ENCODE measurements around the gene BRK1.
"Not testable (repeated sequence)": the region's sequence is repeated elsewhere in the genome, so short reads cannot be mapped to it uniquely, and the experiment has no call there.

DNA sequence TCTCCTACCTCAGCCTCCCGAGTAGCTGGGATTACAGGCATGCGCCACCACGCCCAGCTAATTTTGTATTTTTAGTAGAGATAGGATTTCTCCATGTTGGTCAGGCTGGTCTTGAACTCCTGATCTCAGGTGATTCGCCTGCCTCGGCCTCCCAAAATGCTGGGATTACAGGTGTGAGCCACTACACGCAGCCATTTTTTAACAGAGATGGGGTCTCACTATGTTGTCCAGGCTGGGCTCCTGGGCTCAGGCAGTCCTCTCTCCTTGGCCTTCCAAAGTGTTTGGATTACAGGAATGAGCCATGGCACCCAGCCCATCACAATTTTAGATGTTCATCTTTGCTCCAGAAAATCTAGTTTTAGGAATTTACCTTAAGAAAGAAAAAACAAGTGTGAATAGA lies 43.1 kb downstream of the BRK1 start:
- not testable (repeated sequence) for TF ChIP-seq EZH2 (IDR thresholded peaks at IDR 0.05; ENCODE audit: borderline replicate concordance, control insufficient read depth, low read depth, low read length); BHLHE40 (IDR thresholded peaks at IDR 0.05; ENCODE audit: borderline replicate concordance in 1 of 2, low read depth in 2 of 2, low read length in 1 of 2); YY1 (IDR thresholded peaks at IDR 0.05; ENCODE audit: low read depth, low read length); ZZZ3 (IDR thresholded peaks at IDR 0.05; ENCODE audit: control insufficient read depth, insufficient read length, low read depth); EGR1 (IDR thresholded peaks at IDR 0.05; ENCODE audit: borderline replicate concordance in 1 of 2, low read depth in 2 of 2, low read length in 2 of 2); PAX5 (IDR thresholded peaks at IDR 0.05; ENCODE audit: borderline replicate concordance, low read depth, low read length); SUZ12 (IDR thresholded peaks at IDR 0.05; ENCODE audit: unreplicated experiment)
- TF ChIP-seq, protein P1, sequence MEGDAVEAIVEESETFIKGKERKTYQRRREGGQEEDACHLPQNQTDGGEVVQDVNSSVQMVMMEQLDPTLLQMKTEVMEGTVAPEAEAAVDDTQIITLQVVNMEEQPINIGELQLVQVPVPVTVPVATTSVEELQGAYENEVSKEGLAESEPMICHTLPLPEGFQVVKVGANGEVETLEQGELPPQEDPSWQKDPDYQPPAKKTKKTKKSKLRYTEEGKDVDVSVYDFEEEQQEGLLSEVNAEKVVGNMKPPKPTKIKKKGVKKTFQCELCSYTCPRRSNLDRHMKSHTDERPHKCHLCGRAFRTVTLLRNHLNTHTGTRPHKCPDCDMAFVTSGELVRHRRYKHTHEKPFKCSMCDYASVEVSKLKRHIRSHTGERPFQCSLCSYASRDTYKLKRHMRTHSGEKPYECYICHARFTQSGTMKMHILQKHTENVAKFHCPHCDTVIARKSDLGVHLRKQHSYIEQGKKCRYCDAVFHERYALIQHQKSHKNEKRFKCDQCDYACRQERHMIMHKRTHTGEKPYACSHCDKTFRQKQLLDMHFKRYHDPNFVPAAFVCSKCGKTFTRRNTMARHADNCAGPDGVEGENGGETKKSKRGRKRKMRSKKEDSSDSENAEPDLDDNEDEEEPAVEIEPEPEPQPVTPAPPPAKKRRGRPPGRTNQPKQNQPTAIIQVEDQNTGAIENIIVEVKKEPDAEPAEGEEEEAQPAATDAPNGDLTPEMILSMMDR (IDR thresholded peaks at IDR 0.05 in 2 of 3, conservative IDR thresholded peaks at IDR 0.05 in 1 of 3; ENCODE audit: control insufficient read depth in 2 of 3, extremely low read depth in 1 of 3, insufficient read depth in 1 of 3, low read depth in 3 of 3, low read length in 3 of 3): not testable (repeated sequence)
- TF ChIP-seq, protein P2, sequence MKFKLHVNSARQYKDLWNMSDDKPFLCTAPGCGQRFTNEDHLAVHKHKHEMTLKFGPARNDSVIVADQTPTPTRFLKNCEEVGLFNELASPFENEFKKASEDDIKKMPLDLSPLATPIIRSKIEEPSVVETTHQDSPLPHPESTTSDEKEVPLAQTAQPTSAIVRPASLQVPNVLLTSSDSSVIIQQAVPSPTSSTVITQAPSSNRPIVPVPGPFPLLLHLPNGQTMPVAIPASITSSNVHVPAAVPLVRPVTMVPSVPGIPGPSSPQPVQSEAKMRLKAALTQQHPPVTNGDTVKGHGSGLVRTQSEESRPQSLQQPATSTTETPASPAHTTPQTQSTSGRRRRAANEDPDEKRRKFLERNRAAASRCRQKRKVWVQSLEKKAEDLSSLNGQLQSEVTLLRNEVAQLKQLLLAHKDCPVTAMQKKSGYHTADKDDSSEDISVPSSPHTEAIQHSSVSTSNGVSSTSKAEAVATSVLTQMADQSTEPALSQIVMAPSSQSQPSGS (IDR thresholded peaks at IDR 0.05; ENCODE audit: low read length): not testable (repeated sequence)
- TF ChIP-seq, protein P3, sequence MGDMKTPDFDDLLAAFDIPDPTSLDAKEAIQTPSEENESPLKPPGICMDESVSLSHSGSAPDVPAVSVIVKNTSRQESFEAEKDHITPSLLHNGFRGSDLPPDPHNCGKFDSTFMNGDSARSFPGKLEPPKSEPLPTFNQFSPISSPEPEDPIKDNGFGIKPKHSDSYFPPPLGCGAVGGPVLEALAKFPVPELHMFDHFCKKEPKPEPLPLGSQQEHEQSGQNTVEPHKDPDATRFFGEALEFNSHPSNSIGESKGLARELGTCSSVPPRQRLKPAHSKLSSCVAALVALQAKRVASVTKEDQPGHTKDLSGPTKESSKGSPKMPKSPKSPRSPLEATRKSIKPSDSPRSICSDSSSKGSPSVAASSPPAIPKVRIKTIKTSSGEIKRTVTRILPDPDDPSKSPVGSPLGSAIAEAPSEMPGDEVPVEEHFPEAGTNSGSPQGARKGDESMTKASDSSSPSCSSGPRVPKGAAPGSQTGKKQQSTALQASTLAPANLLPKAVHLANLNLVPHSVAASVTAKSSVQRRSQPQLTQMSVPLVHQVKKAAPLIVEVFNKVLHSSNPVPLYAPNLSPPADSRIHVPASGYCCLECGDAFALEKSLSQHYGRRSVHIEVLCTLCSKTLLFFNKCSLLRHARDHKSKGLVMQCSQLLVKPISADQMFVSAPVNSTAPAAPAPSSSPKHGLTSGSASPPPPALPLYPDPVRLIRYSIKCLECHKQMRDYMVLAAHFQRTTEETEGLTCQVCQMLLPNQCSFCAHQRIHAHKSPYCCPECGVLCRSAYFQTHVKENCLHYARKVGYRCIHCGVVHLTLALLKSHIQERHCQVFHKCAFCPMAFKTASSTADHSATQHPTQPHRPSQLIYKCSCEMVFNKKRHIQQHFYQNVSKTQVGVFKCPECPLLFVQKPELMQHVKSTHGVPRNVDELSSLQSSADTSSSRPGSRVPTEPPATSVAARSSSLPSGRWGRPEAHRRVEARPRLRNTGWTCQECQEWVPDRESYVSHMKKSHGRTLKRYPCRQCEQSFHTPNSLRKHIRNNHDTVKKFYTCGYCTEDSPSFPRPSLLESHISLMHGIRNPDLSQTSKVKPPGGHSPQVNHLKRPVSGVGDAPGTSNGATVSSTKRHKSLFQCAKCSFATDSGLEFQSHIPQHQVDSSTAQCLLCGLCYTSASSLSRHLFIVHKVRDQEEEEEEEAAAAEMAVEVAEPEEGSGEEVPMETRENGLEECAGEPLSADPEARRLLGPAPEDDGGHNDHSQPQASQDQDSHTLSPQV (IDR thresholded peaks at IDR 0.05): not testable (repeated sequence)
- TF ChIP-seq, protein P4, sequence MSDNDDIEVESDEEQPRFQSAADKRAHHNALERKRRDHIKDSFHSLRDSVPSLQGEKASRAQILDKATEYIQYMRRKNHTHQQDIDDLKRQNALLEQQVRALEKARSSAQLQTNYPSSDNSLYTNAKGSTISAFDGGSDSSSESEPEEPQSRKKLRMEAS (IDR thresholded peaks at IDR 0.05; ENCODE audit: low read depth, low read length): not testable (repeated sequence)

Data from GM12878 (cell line).